Gastroesophageal sphincter (tissue), 3 donors: ENCODE results near the gene TET1.

Experiments
- POLR2A ChIP-seq, 2 donors: fragments of 450-650 bp; IDR thresholded peaks; one replicate each; pipeline ENCODE4 v1.6.1; 2017; ENCODE audit warnings: antibody characterized with exemption in 2 of 2, mild to moderate bottlenecking in 2 of 2, moderate library complexity in 1 of 2
- POLR2AphosphoS5 ChIP-seq: sonication (generic); formaldehyde crosslinking; IDR thresholded peaks from one replicate; pipeline ENCODE4 v1.6.1; 2017; ENCODE audit warnings: antibody characterized with exemption
- TF ChIP-seq, protein P1 (sequence below), 4 experiments: fragments of 200-600 bp in 2 of 4; fragments of 450-650 bp in 2 of 4; sonication (generic) in 1 of 4; IDR thresholded peaks; one replicate each; pipeline ENCODE4 v1.5.1; 2017 to 2019; ENCODE audit warnings: antibody characterized with exemption in 4 of 4, mild to moderate bottlenecking in 2 of 4, moderate library complexity in 2 of 4

- TF ChIP-seq POLR2AphosphoS5 (no peak), POLR2A (IDR thresholded peaks at IDR 0.05) (no peak)
- TF ChIP-seq, protein P1, sequence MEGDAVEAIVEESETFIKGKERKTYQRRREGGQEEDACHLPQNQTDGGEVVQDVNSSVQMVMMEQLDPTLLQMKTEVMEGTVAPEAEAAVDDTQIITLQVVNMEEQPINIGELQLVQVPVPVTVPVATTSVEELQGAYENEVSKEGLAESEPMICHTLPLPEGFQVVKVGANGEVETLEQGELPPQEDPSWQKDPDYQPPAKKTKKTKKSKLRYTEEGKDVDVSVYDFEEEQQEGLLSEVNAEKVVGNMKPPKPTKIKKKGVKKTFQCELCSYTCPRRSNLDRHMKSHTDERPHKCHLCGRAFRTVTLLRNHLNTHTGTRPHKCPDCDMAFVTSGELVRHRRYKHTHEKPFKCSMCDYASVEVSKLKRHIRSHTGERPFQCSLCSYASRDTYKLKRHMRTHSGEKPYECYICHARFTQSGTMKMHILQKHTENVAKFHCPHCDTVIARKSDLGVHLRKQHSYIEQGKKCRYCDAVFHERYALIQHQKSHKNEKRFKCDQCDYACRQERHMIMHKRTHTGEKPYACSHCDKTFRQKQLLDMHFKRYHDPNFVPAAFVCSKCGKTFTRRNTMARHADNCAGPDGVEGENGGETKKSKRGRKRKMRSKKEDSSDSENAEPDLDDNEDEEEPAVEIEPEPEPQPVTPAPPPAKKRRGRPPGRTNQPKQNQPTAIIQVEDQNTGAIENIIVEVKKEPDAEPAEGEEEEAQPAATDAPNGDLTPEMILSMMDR (IDR thresholded peaks at IDR 0.05), result no peak
Measured at GRCh38 chr10:68684413-68684812, 124.3 kb downstream of the TET1 start.
